ENCODE measurements around the gene GRAMD1B. TPM values are rescaled to one million over a fixed set of nuclear protein-coding genes. Genes with fewer than 3 reads are reported as not detected.

Gene GRAMD1B
- total RNA-seq, 2 donors from 2014 or later, result 1.7 to 1.9 TPM

GRCh38 chr11:123478352-123478987, 48.4 kb downstream of the GRAMD1B start:
- intact Hi-C loops (cut with DNase I), result loop anchor here (2.0 kb wide), 1 partner anchor 178 kb away; no protein-coding TSS in a partner anchor
- H3K27me3 ChIP-seq, result no peaks in the 10 kb centered on the region
- no peak overlapping the region for H3K27ac ChIP-seq
- H3K4me3 ChIP-seq, result no peak overlapping the region
- peak; percentile 64 for TF ChIP-seq CTCF (IDR thresholded peaks at IDR 0.05)
- H3K9ac ChIP-seq (ENCODE audit: low read depth in 2 of 2, low read length in 2 of 2), result no peak overlapping the region
- H3K36me3 ChIP-seq, result no peaks in the 10 kb centered on the region
- H3K4me1 ChIP-seq, result no peaks in the 10 kb centered on the region
- H3K9me3 ChIP-seq, result no peaks in the 10 kb centered on the region
- peak; percentile 38 for DNase-seq

- Histone ChIP-seq H3K36me3 (no peaks in the 10 kb centered on the region), H3K4me3 (no peak overlapping the region), H3K27ac (no peak overlapping the region), H3K4me1 (no peaks in the 10 kb centered on the region), H3K9ac (ENCODE audit: low read depth in 2 of 2, low read length in 2 of 2) (no peak overlapping the region), H3K27me3 (no peaks in the 10 kb centered on the region), H3K9me3 (no peaks in the 10 kb centered on the region)
- no peak for TF ChIP-seq CTCF (IDR thresholded peaks at IDR 0.05)
- intact Hi-C loops (cut with DNase I), result loop anchor here (2.0 kb wide), 1 partner anchor 178 kb away; no protein-coding TSS in a partner anchor
- no peak for DNase-seq
Measured at GRCh38 chr11:123479048-123479837, 49.2 kb downstream of the GRAMD1B start.

- no peaks in the 10 kb centered on the region for H3K9me3 ChIP-seq
- no peak for TF ChIP-seq CTCF (IDR thresholded peaks at IDR 0.05)
- H3K36me3 ChIP-seq, result no peaks in the 10 kb centered on the region
- H3K27ac ChIP-seq, result no peak overlapping the region
- no peaks in the 10 kb centered on the region for H3K4me1 ChIP-seq
- H3K9ac ChIP-seq (ENCODE audit: low read depth in 2 of 2, low read length in 2 of 2), result no peak overlapping the region
- intact Hi-C loops (cut with DNase I), result no loop called here
- no peak overlapping the region for H3K4me3 ChIP-seq
- DNase-seq, result no peak
- no peaks in the 10 kb centered on the region for H3K27me3 ChIP-seq
Measured at GRCh38 chr11:123480290-123480815, 50.3 kb downstream of the GRAMD1B start.

- no peak overlapping the region for H3K27ac ChIP-seq
- no peak for TF ChIP-seq CTCF (IDR thresholded peaks at IDR 0.05)
- no peak overlapping the region for H3K4me3 ChIP-seq
- H3K4me1 ChIP-seq, result no peaks in the 10 kb centered on the region
- no peaks in the 10 kb centered on the region for H3K27me3 ChIP-seq
- H3K9ac ChIP-seq (ENCODE audit: low read depth in 2 of 2, low read length in 2 of 2), result no peak overlapping the region
- intact Hi-C loops (cut with DNase I), result no loop called here
- no peaks in the 10 kb centered on the region for H3K36me3 ChIP-seq
- H3K9me3 ChIP-seq, result no peaks in the 10 kb centered on the region
- DNase-seq, result no peak
Measured at GRCh38 chr11:123480882-123481281, 50.8 kb downstream of the GRAMD1B start.

GRCh38 chr11:123481640-123482039, 51.6 kb downstream of the GRAMD1B start:
- Histone ChIP-seq H3K4me3 (no peak overlapping the region), H3K9ac (ENCODE audit: low read depth in 2 of 2, low read length in 2 of 2) (no peak overlapping the region), H3K4me1 (no peaks in the 10 kb centered on the region), H3K27ac (no peak overlapping the region), H3K27me3 (no peaks in the 10 kb centered on the region), H3K36me3 (no peaks in the 10 kb centered on the region), H3K9me3 (no peaks in the 10 kb centered on the region)
- intact Hi-C loops (cut with DNase I), result no loop called here
- no peak for DNase-seq
- no peak for TF ChIP-seq CTCF (IDR thresholded peaks at IDR 0.05)
